Neural progenitor cell (in vitro differentiated cells): ENCODE measurements around the gene VCL. TPM values are rescaled to one million over a fixed set of nuclear protein-coding genes. Genes with fewer than 3 reads are reported as not detected.

Source experiments
- DNase-seq: peaks from one replicate; pipeline ENCODE4 v3.0.0-alpha.2; 2016; ENCODE audit warnings: low spot score
- H2AFZ ChIP-seq: fragments of 200-600 bp; sonication (generic); replicated peaks from 2 replicates; pipeline ENCODE4 v1.6.1; 2016; ENCODE audit warnings: antibody characterized with exemption
- H3F3A ChIP-seq: fragments of 200-600 bp; sonication (generic); 2 replicates; pipeline ENCODE4 v1.6.1; 2016; ENCODE audit warnings: antibody characterized with exemption, low read depth
- H3K27ac ChIP-seq: fragments of 200-600 bp; sonication (generic); 2 replicates; pipeline ENCODE4 v1.5.1; 2016; ENCODE audit warnings: mild to moderate bottlenecking
- H3K27me3 ChIP-seq: fragments of 200-600 bp; sonication (generic); 2 replicates; pipeline ENCODE4 v1.6.1; 2016; ENCODE audit warnings: mild to moderate bottlenecking, moderate library complexity
- H3K36me3 ChIP-seq: fragments of 200-600 bp; sonication (generic); 2 replicates; pipeline ENCODE4 v1.5.1; 2016
- H3K4me1 ChIP-seq: fragments of 200-600 bp; sonication (generic); 2 replicates; pipeline ENCODE4 v1.6.1; 2016; ENCODE audit warnings: mixed run types
- H3K4me2 ChIP-seq: fragments of 200-600 bp; sonication (generic); 2 replicates; pipeline ENCODE4 v1.6.1; 2016
- H3K4me3 ChIP-seq: fragments of 200-600 bp; sonication (generic); 2 replicates; pipeline ENCODE4 v1.5.1; 2016
- H3K79me2 ChIP-seq: fragments of 200-600 bp; sonication (generic); 2 replicates; pipeline ENCODE4 v1.6.1; 2016; ENCODE audit warnings: low read depth
- H3K9ac ChIP-seq: fragments of 200-600 bp; sonication (generic); 2 replicates; pipeline ENCODE4 v1.6.1; 2016
- H3K9me3 ChIP-seq: fragments of 200-600 bp; sonication (generic); 2 replicates; pipeline ENCODE4 v1.5.1; 2016; ENCODE audit warnings: low read depth
- H4K20me1 ChIP-seq: fragments of 200-600 bp; sonication (generic); 2 replicates; pipeline ENCODE4 v1.6.1; 2016; ENCODE audit warnings: low read depth
- H3K27ac Mint-ChIP-seq: 3 replicates; pipeline ENCODE4 v1.8.0; 2021; ENCODE audit warnings: mixed read lengths
- H3K27me3 Mint-ChIP-seq: 2 replicates; pipeline ENCODE4 v1.8.0; 2022; ENCODE audit warnings: low read depth, mild to moderate bottlenecking, inconsistent platforms, moderate library complexity, mixed read lengths; ENCODE audit not compliant: insufficient read depth
- H3K36me3 Mint-ChIP-seq: 3 replicates; pipeline ENCODE4 v1.8.0; 2021; ENCODE audit warnings: mixed read lengths
- H3K4me1 Mint-ChIP-seq: 3 replicates; pipeline ENCODE4 v1.8.0; 2021; ENCODE audit warnings: mixed read lengths
- H3K4me3 Mint-ChIP-seq: 3 replicates; pipeline ENCODE4 v1.8.0; 2021; ENCODE audit warnings: mild to moderate bottlenecking, moderate library complexity, mixed read lengths
- H3K9me3 Mint-ChIP-seq: 3 replicates; pipeline ENCODE4 v1.8.0; 2020; ENCODE audit warnings: mixed read lengths
- CTCF ChIP-seq: fragments of 200-600 bp; sonication (generic); IDR thresholded peaks from 2 replicates; pipeline ENCODE4 v1.5.1; 2017; ENCODE audit warnings: antibody characterized with exemption, mild to moderate bottlenecking
- EZH2 ChIP-seq: fragments of 200-600 bp; sonication (generic); IDR thresholded peaks from 2 replicates; pipeline ENCODE4 v1.6.1; 2017; ENCODE audit warnings: antibody characterized with exemption, mild to moderate bottlenecking, moderate library complexity
- EZH2phosphoT487 ChIP-seq: fragments of 200-600 bp; sonication (generic); IDR thresholded peaks from 2 replicates; pipeline ENCODE4 v1.6.1; 2017; ENCODE audit warnings: antibody characterized with exemption
- total RNA-seq: library from RNA; depleted of rRNA; stranded (reverse); fragments of >200 nt; gene quantifications from 2 replicates; pipeline ENCODE4 v1.2.3, GENCODE V29; 2015; ENCODE audit warnings: low replicate concordance

VCL gene
- total RNA-seq, 1 donor from 2014 or later, result 96.9 TPM

GRCh38 chr10:74163319-74164068 lies 165.6 kb downstream of the VCL start:
- Histone ChIP-seq H3K4me3 (no peak overlapping the region), H3K4me2 (no peak overlapping the region), H3K9ac (no peak overlapping the region), H3K4me1 (no peaks in the 10 kb centered on the region), H3F3A (no peaks in the 10 kb centered on the region), H4K20me1 (peaks cover 5% of the 10 kb centered on the region), H3K9me3 (no peaks in the 10 kb centered on the region), H3K27me3 (no peaks in the 10 kb centered on the region), H2AFZ (no peak overlapping the region), H3K79me2 (peaks cover 53% of the 10 kb centered on the region), H3K27ac (no peak overlapping the region), H3K36me3 (no peaks in the 10 kb centered on the region)
- H3K27ac Mint-ChIP-seq, result no peak overlapping the region
- no peaks in the 10 kb centered on the region for H3K4me1 Mint-ChIP-seq
- TF ChIP-seq EZH2phosphoT487 (no peak), CTCF (no peak), EZH2 (no peak)
- no peaks in the 10 kb centered on the region for H3K27me3 Mint-ChIP-seq
- H3K9me3 Mint-ChIP-seq, result no peaks in the 10 kb centered on the region
- DNase-seq, result no peak
- H3K36me3 Mint-ChIP-seq, result peaks cover 3% of the 10 kb centered on the region
- H3K4me3 Mint-ChIP-seq, result no peak overlapping the region

GRCh38 chr10:74164716-74165529 lies 167.0 kb downstream of the VCL start:
- no peak overlapping the region for H3K4me3 Mint-ChIP-seq
- no peaks in the 10 kb centered on the region for H3K9me3 Mint-ChIP-seq
- H3K79me2 ChIP-seq, result peaks cover 39% of the 10 kb centered on the region
- no peaks in the 10 kb centered on the region for H3K9me3 ChIP-seq
- peaks cover 5% of the 10 kb centered on the region for H4K20me1 ChIP-seq
- no peak overlapping the region for H2AFZ ChIP-seq
- no peaks in the 10 kb centered on the region for H3K36me3 ChIP-seq
- H3K27ac Mint-ChIP-seq, result peak overlapping the region; percentile 17
- H3K27me3 ChIP-seq, result no peaks in the 10 kb centered on the region
- H3K4me3 ChIP-seq, result no peak overlapping the region
- no peak overlapping the region for H3K9ac ChIP-seq
- no peak overlapping the region for H3K27ac ChIP-seq
- TF ChIP-seq EZH2phosphoT487 (no peak), EZH2 (no peak), CTCF (no peak)
- H3K4me1 Mint-ChIP-seq, result no peaks in the 10 kb centered on the region
- no peak overlapping the region for H3K4me2 ChIP-seq
- DNase-seq, result no peak
- no peaks in the 10 kb centered on the region for H3K4me1 ChIP-seq
- no peaks in the 10 kb centered on the region for H3F3A ChIP-seq
- no peaks in the 10 kb centered on the region for H3K36me3 Mint-ChIP-seq
- H3K27me3 Mint-ChIP-seq, result no peaks in the 10 kb centered on the region

GRCh38 chr10:74165530-74165901 lies 167.6 kb downstream of the VCL start:
- Histone ChIP-seq H3K79me2 (peaks cover 33% of the 10 kb centered on the region), H3K9me3 (no peaks in the 10 kb centered on the region), H3K9ac (no peak overlapping the region), H2AFZ (no peak overlapping the region), H4K20me1 (peaks cover 5% of the 10 kb centered on the region), H3K4me2 (no peak overlapping the region), H3K4me3 (no peak overlapping the region), H3K27me3 (no peaks in the 10 kb centered on the region), H3K4me1 (no peaks in the 10 kb centered on the region), H3K36me3 (no peaks in the 10 kb centered on the region), H3F3A (no peaks in the 10 kb centered on the region), H3K27ac (no peak overlapping the region)
- Mint-ChIP-seq H3K27ac (no peak overlapping the region), H3K4me1 (no peaks in the 10 kb centered on the region), H3K4me3 (no peak overlapping the region), H3K9me3 (no peaks in the 10 kb centered on the region), H3K36me3 (no peaks in the 10 kb centered on the region), H3K27me3 (no peaks in the 10 kb centered on the region)
- DNase-seq, result no peak
- no peak for TF ChIP-seq CTCF
- TF ChIP-seq EZH2phosphoT487, result no peak
- no peak for TF ChIP-seq EZH2
